Measurements from ENCODE around the gene EFR3B.

GRCh38 chr2:25160376-25160775, 118.5 kb downstream of the EFR3B start:
- no peak for TF ChIP-seq CTCF (IDR thresholded peaks at IDR 0.05; ENCODE audit: insufficient read depth, low read depth, low read length)
- no peak for TF ChIP-seq EZH2 (IDR thresholded peaks at IDR 0.05; ENCODE audit: insufficient read depth, low read length)
